CD4-positive, alpha-beta T cell treated with Interleukin-17A for 1 hour (primary cell): Measurements from ENCODE around the gene PPM1H.

Source experiments
- DNase-seq: peaks from one replicate; pipeline ENCODE4 v3.0.0-alpha.2; 2020

Gene PPM1H

DNA sequence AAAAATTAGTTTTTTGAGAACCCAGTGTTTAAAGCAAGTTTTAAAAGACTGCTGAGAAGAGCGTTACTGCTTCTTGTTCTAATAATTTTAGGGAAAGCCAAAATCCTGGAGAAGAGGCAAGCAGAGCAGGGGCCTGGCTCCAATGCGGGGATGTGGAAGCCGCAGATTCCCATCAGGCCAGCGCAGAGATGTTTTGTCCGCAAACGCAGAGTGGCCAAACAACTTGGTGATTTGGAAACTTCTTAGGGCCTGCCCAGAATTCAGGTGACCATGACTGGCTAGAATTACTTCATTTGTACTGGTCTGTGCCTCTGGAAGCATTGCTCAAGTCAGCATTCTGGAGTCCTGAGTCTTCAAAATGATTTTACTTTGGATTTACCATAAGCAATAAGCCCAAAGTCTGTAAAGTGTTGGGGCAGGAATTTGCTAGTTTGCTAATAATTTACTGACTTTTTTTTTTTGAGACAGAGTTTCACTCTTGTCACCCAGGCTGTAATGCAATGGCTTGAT is 208.4 kb downstream of the PPM1H start:
- DNase-seq, result no peak

DNA sequence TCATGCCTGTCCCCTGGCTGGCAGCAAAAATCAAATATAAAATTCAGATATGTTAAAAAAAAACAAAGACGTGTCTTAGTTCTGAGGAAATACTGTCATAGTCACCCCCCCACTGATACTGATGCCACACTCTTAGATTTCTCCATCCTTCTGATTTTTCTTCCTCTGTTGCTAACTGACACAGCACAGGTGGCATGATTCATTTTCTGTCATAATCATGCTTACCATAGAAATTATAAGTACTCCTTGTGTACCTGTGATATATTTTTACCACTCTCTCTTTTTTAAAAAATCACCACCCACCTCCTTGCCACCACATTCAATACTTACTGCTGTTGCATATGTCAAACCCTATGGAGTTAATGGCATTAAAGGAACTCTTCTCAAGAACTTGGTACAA is 209.2 kb downstream of the PPM1H start:
- DNase-seq, result no peak

DNA sequence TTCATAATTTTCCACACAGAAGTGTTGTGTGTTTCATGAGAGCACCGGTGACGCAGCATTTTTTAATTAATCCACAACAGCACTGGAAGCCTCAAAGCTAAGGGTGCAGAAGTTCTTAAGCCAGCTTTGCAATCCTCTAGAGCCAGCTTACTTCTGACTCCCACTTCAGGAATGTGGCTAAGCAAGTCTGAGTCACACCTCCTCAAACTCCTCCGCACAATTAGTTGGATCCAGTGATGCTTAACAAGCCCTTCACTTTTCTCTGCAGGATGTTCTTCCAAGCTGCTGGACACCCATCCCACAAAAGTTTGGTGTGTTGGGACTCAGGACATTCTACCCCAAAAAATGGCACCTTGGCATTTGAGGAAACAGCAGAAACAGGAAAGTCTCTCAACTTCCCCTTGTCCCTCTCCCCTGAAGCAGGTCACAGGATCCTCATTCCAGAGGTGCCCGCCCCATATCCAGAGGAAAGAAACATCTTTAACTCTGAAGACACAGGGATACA is 210.0 kb downstream of the PPM1H start:
- DNase-seq, result no peak

DNA sequence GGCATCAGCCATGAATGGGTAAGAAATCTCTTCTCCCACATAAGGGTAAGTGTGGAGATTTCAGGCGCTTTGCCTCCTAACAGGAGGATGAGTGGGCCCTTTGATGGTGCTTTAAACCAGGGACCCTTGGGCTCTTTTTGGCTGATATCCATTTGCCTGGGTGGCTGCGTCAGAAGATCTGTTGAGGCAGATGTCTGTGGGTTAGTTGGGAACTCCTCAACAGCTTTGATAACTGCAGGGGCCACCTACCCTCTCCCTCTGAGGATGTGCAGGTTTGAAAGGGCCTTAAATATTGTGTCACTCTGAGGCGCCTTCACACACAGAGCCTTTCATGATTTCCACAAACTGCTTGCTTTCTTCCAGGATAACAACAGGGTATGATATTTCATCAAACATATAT is 210.7 kb downstream of the PPM1H start:
- DNase-seq, result no peak

DNA sequence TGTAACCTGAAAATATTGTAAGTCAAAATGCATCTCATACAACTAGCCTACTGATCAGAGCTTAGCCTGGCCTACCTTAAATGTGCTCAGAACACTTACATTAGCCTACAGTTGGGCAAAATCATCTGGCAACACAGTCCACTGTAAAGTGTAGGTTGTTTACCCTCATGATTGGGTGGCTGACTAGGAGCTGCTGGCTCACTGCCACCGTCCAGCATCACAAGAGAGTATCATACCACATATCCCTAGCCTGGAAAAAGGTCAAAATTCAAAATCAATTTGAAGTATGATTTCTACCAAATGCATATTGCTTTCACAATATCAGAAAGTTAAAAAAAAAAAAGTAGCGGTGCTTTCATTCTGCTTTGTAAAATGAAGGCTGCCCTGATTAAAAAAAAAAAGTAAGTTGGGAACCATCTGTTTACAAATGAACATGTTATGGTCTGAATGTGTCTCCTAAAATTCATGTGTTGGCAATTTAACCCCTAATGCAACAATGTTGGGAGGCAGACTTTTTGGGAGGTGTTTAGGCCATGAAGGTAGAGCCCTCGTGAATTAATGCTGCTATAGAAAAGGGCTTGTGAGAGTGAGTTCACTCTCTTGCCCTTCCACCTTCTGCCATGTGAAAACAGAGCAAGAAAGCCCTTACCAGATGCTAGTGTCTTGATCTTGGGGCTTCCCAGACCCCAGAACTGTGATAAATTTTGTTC is 211.8 kb downstream of the PPM1H start:
- DNase-seq, result no peak

DNA sequence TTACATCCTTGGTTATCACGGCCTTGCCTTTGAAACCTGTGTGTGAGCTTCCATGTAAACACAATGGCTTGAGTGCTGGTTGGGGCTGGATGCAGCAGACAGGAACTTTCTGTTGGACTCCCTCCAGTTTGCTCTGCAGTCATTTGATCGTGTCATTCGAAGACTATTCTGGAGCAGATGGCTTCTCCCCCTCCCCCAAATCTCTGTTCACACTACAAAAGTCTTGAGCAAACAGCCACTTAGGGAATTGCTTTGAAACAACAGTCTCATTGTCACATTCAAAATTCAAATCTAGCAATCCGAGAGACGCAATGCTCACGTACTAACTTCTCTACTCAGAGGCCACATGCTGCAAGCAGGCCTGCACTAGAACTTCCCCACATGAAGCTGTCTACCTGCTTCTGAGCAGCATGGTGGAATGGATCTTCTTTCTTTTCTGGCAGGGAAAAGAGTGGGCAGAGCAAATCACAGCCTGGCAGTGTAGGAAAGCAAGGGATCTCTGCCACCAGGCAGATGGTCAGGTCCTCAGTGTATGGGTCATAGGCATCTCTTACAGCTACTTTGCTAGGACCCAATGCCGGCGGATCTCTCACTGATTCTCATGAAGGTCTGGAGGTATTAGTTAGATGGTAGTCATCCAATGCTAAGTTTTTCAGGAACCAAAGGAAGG is 214.2 kb downstream of the PPM1H start:
- DNase-seq, result no peak

DNA sequence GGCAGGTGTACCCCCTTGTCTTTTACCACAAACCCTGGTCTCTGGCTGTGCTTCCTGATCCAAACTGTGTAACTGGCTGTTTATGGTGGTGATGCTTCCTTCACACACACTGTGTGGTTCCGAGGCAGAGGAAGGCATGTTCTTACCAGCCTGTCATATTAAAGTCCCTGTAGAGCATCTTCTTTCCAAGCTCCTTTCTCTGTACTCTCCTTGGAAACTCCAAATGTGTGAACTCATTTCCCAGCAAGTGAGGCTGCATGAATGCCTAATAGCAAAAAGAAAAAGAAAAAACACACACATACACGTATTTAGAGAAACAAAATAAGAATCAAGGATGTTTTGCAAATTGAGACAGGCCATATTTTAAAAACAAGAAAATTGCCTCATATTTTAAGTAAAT is 214.9 kb downstream of the PPM1H start:
- DNase-seq, result no peak

DNA sequence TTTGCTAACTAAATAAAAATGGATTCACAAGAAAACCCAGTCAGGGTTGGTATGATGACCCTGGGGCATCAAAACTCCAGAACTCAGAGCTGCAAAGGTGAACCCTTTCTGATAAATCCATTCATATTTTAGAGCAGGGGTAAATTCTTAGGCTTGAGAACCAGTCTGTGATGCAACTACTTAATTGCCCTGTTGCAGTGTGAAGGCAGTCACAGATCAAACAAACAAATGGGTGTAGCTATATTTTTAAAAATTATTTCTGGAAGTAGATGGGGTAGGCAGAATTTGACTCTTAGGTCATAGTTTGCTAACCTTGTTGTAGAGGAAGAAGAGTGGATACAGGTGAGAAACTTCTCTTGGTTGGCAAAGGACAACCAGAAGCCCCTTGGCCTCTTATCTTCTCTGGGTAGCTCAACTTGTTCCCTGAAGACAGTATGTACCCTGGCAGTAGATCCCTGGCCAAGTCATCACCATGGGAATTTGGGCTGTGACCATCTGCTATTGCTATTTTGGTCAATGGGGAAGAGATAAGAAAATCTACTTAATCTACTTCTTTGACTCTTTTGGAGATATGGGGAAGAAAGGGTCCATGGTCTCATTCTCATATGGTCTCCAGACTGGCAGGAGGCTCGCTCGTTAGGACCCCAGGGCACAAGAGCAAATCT is 216.1 kb downstream of the PPM1H start:
- no peak for DNase-seq

DNA sequence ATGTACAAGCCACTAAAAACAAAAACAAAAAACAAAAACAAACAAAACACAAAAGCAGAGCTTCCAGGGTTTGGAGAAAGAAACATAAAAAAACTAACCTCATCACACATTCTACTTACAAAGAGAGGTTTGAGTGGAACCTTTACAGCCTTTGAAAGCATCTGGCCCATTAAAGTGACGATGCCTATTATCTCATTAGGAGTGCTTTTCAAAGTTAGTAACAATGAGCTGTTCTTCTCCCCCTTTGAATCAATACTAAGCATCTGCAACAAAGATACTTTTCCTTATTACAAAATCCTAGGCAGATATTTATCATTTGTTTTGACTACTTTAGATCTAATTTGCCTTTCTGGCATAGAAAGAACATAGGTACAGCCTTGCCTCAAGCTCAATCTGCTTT is 217.3 kb downstream of the PPM1H start:
- DNase-seq, result no peak

DNA sequence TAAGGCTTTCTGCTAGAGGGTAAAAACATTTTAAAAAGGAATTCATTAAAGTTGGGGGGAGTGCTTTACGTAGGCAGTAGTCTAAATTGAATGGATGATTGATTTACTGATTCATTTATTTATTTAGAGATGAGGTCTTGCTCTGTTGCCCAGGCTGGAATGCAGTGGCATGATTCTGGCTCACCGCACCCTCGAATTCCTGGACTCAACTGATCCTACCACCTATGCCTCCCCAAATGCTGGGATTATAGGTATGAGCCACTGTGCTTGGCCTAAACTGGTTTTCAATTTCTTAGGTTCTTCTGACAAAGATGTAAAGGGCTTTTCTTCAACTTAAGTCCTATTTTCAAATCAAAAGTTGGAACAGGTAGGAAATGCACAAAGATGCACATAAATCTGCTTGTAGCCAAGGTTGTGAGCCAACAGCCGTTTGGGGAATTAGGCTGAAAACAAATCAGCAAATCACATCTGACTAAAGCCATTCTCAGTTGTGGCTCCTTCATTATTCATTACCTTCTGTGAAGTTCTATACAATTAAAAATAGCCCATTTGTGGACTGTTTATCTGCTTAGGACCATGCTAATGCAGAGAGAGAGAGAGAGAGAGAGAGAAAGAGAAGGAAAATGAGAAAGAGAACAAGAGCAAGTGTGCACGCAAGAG is 218.0 kb downstream of the PPM1H start:
- DNase-seq, result no peak

DNA sequence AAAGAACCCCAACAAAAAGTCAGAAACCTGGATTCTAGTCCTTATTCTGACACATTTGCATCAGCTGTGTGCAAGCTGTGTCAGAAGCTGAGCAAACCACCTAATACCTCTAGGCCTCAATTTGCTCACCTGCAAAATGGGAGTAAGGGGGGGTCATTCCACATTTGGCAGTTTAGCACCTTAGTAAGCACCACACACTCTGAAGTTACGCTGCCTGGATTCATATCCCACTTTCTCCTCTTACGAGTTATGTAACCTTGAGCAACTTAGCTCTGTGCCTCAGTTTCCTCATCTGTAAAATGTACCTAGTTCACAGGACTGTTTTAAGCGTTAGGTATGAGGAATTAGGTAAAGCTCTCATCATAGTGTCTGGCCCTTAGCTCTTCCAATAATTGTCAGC is 218.9 kb downstream of the PPM1H start:
- DNase-seq, result no peak

DNA sequence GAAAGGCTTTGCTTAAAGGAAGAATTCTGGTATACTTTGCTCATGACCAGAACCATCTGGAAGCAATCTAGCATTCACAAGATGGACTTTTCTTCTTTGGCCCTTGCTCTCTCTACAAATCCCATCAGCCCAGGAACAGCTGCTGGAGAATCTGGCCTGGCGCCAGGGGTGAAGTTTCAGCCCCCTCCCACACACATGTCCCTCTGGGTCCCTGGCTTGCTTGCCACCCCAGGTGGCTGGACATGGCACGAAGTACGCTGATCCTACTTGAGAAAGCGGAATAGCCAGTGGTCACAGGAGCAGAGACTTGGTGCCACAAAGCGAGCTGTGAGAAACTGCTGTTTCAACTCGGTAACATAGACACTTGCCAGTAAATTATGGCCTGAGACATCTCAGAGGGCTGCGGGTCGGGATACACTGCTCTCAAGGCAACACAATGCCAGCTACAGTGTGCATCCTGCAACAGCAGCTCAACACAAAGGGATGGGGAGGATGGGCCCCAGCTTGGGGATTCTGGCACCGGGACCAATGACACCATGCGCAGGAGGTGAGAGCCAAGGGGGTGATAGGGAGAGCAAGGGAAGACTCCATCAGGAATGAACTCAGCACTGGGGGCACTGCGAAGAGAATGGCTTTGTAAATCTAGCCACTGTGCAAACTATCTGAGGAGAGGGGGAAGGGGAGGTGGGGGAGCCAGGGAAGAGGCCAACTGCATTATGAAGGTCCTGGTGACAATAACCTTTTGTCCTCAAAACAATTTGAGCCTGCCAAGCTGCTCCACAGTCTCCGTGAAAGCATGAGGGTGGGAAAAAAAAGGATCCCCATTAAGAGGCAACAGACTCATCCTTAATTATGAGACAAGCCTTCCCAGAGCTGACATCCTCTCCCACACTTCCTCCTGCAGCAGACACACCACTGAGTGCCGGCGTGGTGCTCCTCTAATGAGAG is 219.9 kb downstream of the PPM1H start:
- no peak for DNase-seq

DNA sequence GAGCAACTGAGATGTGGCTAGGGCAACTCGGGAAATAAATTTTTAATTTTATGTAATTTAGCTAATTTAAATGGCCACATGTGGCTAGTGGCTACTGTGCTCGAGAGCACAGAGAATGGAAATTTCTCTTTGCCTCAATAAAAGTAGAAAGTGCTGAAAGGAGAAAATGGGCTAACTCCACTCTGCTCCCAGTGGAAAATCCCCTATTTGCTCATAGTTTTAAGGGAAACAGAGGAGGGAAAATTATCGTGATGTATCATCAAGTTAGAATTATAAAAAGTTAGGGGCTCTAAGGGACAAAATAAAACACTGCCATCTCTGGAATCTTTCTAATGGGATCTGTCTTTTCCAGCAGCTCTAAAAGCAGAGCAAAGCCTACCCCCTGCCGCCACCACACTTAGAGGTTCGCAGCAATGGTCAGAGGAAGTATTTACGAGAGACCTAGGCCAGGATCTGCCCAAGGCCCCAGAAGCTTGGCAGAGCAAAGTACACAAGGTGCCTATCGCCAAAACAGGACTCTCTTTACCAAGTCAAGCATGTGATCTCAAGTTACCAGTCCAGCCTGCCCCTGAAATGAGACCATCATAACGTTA is 220.7 kb downstream of the PPM1H start:
- no peak for DNase-seq

DNA sequence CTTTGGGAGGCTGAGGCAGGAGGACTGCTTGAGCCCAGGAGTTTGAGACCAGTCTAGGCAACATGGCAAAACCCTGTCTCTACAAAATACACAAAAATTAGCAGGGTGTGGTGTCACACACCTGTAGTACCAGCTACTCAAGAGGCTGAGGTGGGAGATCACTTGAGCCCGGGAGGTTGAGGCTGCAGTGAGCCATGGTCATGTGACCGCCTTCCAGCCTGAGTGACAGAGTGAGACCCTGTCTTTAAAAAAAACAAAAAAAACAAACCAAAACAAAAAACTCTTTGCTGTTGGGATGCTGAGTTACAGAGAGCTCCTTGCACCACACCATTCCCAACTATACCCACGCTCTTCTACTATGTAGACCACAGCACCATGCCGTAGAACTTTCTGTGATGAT is 221.2 kb downstream of the PPM1H start:
- DNase-seq, result no peak

DNA sequence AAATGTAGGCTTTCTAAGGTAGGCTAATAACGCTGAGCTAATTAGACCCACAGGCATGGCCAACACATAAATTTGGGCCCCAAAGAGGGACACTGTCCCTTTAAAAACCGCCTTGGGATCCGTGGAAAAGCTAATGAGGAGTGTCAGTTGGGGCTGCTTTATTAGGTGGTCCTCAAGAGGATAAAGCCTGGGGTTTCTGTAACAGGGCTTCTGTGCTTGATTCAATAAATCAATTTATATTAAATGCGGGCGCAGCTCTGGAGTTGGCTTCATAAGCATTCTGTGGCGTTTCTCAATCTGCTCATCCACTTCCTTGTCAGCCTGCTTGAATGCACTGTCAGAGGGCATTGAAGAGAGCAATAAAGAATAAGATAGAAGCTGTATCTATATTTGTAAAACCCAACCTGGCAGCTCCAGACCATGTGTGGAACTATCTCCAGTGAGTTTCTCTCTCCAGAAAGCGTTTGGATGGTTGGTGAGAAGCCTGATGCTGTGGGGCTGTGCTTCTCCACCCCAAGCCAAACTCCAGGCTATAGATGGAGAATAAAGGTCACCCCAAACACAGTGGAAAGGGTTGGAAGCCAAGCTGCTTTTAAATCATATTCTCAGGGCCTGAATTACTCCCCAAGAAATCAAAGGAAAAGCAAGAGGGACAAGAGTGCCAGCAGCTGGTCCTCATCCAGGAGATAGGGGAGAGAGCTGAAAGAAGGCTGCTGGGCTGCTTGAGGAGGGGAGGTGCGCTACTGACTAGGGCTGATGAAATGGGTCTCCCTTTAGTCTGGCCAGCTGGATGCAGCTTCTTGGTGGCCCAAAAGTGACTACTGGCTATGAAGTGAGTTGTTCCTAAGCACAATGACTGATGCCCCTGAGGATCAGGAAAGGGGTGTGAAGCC is 222.0 kb downstream of the PPM1H start:
- no peak for DNase-seq

DNA sequence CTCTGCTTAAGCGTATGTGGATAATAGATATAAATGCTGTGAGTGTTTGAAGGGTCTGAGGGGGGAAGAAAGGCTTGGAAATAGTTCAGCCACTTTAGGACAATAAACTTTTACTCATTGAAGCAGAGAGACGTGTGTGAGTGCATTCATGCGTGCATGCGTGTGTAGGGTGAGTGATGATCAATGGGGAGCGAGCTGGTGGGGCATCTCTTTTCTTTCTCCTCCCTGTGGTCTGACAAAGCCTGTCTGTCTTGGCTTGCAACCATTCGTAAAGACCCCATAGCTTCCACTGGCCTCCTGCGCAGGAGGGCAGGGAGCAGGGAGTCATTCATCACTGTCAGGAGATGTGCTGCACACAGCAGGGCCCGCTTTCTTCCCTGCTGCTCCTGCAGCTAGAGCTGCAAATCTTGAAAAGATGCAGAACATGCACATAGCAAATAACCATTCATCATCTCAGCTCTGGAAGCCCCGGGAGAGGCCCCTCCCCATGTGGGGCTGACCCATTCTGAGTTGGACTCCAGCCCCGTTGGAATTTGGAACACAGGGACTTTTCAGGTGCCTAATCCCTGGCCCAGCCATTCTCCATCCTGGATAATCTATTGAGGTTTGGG is 223.2 kb downstream of the PPM1H start:
- no peak for DNase-seq

DNA sequence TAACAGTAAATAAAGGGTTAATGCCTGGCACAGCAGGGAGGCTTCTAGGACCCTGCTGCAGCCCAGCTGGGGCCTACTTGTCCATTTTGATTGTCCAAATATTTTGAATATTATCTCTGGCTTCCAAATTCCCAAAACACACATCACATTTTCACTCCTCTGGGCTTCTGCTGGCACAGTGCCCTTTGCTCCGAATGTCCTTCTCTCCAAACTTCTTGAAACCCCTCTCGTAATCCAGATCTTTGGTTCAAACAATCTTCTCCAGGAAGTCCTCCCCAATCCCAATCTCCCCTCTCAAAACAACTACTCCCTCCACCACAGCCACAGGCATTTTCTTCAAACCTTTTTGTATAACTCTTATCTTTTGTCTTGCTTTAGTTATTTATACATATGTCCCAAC is 225.6 kb downstream of the PPM1H start:
- DNase-seq, result no peak

DNA sequence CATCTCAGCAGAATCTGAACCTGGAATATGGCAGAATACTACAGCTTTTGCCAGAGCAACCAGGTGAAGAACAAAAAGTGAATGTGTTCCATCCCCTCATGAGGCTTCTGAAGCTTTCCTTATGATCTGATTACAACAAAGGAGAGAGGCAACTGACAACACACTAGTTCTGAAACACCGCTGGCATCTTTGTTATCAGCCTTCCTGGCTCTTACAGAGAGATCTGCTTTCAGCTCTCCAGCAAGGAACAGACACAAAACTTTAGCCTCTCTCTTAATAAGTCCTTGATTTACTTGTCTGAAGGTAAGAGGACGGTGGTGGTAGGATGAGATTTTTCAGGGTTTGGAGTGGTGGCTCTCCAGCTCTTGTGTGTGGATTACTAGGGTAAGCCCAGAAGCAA is 227.0 kb downstream of the PPM1H start:
- no peak for DNase-seq

DNA sequence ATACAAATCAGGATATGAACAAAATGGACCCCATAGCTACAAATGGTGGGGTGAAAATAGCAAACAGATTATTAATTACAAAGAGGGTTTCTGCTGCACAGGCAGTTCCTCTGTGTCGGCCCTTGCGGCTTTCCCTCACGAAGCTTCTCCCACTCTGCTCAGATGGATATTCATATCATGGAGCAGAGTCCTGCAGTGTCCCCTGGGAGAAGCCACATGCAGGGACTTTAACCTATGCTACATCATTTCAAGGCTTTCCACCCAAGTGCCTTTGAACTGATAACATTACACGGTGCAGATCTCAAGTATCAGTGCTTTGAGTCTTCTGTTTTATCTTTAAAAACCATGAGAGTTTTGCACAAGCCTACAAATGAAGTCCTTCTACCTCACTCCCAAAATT is 229.1 kb downstream of the PPM1H start:
- no peak for DNase-seq

DNA sequence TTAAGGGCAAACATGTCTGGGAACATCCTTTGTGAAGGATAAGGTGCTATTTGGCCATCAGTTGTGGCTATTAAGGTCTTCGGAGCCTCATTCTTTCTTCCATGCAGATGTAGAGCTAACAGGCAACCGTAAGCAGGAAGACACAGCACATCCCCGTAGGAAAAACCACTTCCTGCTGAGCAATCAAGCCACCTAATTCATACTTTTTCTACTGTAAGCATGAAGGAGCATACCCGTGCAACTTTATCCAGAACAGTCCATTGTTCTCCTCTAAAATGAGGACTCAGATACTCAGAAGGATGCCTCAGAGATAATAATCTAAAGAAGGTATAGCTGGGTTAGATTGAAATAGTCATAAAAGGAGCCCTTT is 232.0 kb downstream of the PPM1H start:
- DNase-seq, result no peak
